ENCODE data around the gene TRMT13.

- TF ChIP-seq CTCF (conservative IDR thresholded peaks at IDR 0.05; ENCODE audit: low read depth, low read length) (no peak), EZH2 (IDR thresholded peaks at IDR 0.05; ENCODE audit: low read length, unreplicated experiment) (no peak), EZH2phosphoT487 (IDR thresholded peaks at IDR 0.05; ENCODE audit: borderline replicate concordance, low read length) (no peak)
Measured at GRCh38 chr1:100115524-100115923, 17.4 kb upstream of the TRMT13 start.
